ENCODE results near the gene CTSW. TPM values are rescaled to one million over a fixed set of nuclear protein-coding genes. Genes with fewer than 3 reads are reported as not detected.

Gene CTSW
- total and polyA plus RNA-seq, 9 donors, result 0.48 to 2.3 (median 0.75) TPM

DNA sequence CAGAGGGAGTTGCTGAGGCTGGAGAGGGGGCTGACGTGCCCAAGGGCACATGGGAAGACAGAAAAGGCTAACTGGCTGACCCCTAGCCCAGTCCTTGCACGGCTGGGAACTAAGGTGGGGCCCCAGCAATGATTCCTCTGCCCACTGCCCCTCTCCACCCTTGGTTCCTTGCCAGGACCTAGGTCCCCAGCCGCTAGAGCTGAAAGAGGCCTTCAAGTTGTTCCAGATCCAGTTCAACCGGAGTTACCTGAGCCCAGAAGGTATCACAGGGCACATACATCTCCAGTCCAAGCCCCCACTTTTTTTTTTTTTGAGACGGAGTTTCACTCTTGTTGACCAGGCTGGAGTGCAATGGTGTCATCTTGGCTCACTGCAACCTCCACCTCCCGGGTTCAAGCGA, 390 bp downstream of the CTSW start:
- Histone ChIP-seq H3K9me3 (replicated peaks; ENCODE audit: control insufficient read depth, low read depth, low read length) (no peaks in the 10 kb centered on the region), H3K27ac (ENCODE audit: low read length) (no peak overlapping the region), H3K4me1 (ENCODE audit: control insufficient read depth, insufficient read depth, low read length) (peaks cover 6% of the 10 kb centered on the region), H3K4me3 (ENCODE audit: low read length) (no peak overlapping the region), H3K36me3 (ENCODE audit: control insufficient read depth, insufficient read depth, low read length) (peaks cover 29% of the 10 kb centered on the region), H3K27me3 (ENCODE audit: control insufficient read depth, insufficient read depth, low read length) (no peaks in the 10 kb centered on the region)
- 72% methylated on average over 6 of the region's 7 CpGs for WGBS (ENCODE audit: insufficient coverage)
- no peak for DNase-seq

DNA sequence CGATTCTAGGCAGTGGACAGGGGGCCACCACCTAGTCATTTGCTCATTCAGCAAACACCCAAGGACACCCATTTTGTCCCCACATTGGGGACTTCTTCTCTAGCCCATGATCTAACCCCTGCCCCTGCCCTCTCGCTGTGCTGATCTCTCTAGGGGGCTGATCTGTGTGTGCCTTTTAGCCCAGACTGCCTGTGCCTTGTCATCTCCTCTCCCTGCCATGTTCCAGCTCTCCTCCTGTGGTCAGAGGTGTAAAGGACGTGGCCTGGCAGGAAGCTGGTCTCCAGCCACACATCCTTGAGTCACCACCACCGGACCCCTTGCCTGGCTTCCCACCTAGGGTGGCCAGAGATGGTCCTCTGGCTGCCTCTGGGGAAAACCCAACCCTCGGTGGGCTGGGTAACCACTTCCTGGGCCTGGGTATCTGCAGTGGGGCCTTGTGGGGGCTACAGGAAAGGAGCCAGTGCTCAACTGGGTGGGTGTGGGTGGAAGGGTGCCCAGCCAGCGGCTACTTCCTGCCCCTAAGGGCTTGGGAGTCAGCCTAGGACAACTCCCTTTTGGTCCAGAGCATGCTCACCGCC, 1.3 kb downstream of the CTSW start:
- Histone ChIP-seq H3K27me3 (ENCODE audit: control insufficient read depth, insufficient read depth, low read length) (no peaks in the 10 kb centered on the region), H3K27ac (ENCODE audit: low read length) (no peak overlapping the region), H3K4me1 (ENCODE audit: control insufficient read depth, insufficient read depth, low read length) (peaks cover 6% of the 10 kb centered on the region), H3K36me3 (ENCODE audit: control insufficient read depth, insufficient read depth, low read length) (peaks cover 38% of the 10 kb centered on the region), H3K9me3 (replicated peaks; ENCODE audit: control insufficient read depth, low read depth, low read length) (no peaks in the 10 kb centered on the region), H3K4me3 (ENCODE audit: low read length) (no peak overlapping the region)
- no peak for DNase-seq
- WGBS (ENCODE audit: insufficient coverage), result 81% methylated on average over 4 of the region's 7 CpGs

DNA sequence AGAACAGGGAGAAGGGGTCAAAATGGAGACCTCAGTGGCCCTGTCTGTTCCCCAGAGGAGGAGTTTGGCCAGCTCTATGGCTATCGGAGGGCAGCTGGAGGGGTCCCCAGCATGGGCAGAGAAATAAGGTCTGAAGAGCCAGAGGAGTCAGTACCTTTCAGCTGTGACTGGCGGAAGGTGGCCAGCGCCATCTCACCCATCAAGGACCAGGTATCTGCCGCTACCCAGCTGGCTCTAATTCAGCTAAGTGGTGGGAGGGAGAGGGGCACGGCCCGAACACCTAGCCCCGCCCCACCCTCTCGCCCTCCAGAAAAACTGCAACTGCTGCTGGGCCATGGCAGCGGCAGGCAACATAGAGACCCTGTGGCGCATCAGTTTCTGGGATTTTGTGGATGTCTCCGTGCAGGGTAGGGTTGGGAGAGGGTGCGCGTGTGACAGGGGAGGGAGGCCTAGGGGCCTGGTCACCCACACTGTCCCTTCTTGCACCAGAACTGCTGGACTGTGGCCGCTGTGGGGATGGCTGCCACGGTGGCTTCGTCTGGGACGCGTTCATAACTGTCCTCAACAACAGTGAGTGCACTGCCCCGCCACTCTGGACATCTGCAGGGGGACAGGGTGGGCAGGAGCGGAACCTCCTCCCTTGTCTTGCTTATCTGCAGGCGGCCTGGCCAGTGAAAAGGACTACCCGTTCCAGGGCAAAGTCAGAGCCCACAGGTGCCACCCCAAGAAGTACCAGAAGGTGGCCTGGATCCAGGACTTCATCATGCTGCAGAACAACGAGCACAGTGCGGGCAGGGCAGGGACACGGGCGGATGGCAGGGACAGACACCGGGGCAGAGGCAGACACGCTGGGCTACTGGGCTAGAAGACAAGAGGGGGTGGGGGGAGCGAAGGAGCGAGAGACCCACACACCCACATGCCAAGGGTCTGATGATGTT, 2.8 kb downstream of the CTSW start:
- H3K4me1 ChIP-seq (ENCODE audit: control insufficient read depth, insufficient read depth, low read length), result peaks cover 8% of the 10 kb centered on the region
- DNase-seq, result no peak
- peaks cover 48% of the 10 kb centered on the region for H3K36me3 ChIP-seq (ENCODE audit: control insufficient read depth, insufficient read depth, low read length)
- H3K9me3 ChIP-seq (replicated peaks; ENCODE audit: control insufficient read depth, low read depth, low read length), result no peaks in the 10 kb centered on the region
- no peak overlapping the region for H3K27ac ChIP-seq (ENCODE audit: low read length)
- H3K27me3 ChIP-seq (ENCODE audit: control insufficient read depth, insufficient read depth, low read length), result no peaks in the 10 kb centered on the region
- WGBS (ENCODE audit: insufficient coverage), result 93% methylated on average over 20 of the region's 30 CpGs
- no peak overlapping the region for H3K4me3 ChIP-seq (ENCODE audit: low read length)

DNA sequence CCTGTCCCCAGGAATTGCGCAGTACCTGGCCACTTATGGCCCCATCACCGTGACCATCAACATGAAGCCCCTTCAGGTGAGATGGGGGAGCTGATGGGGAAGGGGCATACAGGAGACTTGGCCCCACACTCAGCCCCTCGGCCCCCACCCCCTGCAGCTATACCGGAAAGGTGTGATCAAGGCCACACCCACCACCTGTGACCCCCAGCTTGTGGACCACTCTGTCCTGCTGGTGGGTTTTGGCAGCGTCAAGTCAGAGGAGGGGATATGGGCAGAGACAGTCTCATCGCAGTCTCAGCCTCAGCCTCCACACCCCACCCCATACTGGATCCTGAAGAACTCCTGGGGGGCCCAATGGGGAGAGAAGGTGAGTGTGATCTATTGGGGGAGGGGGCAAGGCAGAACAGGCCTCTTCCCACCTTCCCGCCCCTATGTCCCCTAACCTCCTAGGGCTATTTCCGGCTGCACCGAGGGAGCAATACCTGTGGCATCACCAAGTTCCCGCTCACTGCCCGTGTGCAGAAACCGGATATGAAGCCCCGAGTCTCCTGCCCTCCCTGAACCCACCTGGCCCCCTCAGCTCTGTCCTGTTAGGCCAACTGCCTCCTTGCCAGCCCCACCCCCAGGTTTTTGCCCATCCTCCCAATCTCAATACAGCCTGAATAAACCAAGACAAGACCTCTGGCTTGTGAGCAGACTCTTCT, 3.6 kb downstream of the CTSW start:
- H3K36me3 ChIP-seq (ENCODE audit: control insufficient read depth, insufficient read depth, low read length), result peaks cover 48% of the 10 kb centered on the region
- no peaks in the 10 kb centered on the region for H3K27me3 ChIP-seq (ENCODE audit: control insufficient read depth, insufficient read depth, low read length)
- peaks cover 14% of the 10 kb centered on the region for H3K4me1 ChIP-seq (ENCODE audit: control insufficient read depth, insufficient read depth, low read length)
- no peak overlapping the region for H3K4me3 ChIP-seq (ENCODE audit: low read length)
- H3K9me3 ChIP-seq (replicated peaks; ENCODE audit: control insufficient read depth, low read depth, low read length), result no peaks in the 10 kb centered on the region
- H3K27ac ChIP-seq (ENCODE audit: low read length), result no peak overlapping the region
- DNase-seq, result peak; percentile 10
- WGBS (ENCODE audit: insufficient coverage), result 85% methylated on average over 7 of the region's 13 CpGs

DNA sequence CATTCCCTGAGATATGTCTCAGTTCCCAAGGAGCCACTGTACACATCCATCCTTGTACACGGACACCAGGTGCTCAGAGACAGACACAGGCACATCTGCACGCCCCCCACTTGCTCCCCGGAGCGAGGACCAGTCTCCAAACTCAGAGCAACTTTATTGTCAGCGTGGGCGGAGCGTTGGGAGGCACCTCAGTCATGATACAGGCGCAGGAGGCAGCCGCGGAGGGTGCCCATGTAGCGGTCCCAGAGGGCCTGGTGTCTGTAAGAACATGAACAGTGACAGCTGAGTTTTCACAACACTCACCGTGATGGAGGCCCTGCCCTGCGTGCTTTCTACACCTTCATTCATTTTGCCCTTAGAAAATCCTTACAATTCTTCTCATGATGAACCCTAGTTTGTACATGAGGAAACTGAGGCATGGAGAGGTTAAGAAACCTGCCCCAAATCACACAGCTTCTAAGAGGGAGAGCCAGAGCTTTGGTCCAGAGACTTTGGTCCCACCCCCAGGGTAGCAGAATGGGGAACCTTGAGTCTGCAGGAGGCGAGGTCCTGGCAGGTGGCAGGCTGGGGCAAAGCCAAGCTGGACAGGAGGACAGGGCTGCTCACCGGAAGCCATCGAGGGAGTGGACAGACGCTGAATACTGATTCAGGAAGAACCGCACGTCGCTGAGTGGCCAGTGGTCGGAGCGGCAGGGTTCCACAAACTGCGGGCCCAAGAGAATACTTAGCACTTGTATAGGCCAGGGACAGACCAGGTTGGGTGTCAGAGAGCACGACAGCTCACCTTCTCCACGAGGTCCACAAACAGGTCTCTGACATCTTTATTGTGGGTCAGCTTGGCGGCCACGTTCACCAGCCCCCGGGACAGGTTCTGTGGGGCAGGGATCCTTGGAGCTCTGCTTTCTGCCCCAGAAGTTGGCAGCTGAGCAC, 4.4 kb downstream of the CTSW start:
- DNase-seq, result no peak
- no peaks in the 10 kb centered on the region for H3K27me3 ChIP-seq (ENCODE audit: control insufficient read depth, insufficient read depth, low read length)
- H3K9me3 ChIP-seq (replicated peaks; ENCODE audit: control insufficient read depth, low read depth, low read length), result no peaks in the 10 kb centered on the region
- H3K36me3 ChIP-seq (ENCODE audit: control insufficient read depth, insufficient read depth, low read length), result peaks cover 48% of the 10 kb centered on the region
- no peak overlapping the region for H3K4me3 ChIP-seq (ENCODE audit: low read length)
- H3K27ac ChIP-seq (ENCODE audit: low read length), result no peak overlapping the region
- H3K4me1 ChIP-seq (ENCODE audit: control insufficient read depth, insufficient read depth, low read length), result peaks cover 19% of the 10 kb centered on the region
- 84% methylated on average over 22 of the region's 28 CpGs for WGBS (ENCODE audit: insufficient coverage)

DNA sequence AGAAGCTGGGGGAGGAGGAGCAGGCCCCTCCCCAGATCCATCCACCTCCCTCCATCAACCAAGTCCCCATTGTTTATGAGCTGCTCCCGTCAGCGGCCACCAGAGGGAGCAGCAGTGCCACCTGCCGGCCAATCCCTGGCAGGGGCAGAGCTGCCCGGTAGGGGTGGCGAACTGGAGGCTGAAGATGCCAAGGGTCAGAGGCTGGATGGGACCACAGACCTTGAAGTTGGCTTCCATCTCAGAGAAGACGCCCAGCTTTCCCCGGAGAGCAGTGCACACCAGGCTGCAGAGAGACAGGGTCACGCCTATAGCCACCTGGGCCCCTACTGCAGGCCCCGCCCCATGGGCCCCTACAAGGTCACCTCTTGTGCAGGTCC, 5.1 kb downstream of the CTSW start:
- WGBS (ENCODE audit: insufficient coverage), result 24% methylated on average over 6 of the region's 9 CpGs
- H3K36me3 ChIP-seq (ENCODE audit: control insufficient read depth, insufficient read depth, low read length), result peaks cover 48% of the 10 kb centered on the region
- H3K27ac ChIP-seq (ENCODE audit: low read length), result no peak overlapping the region
- peaks cover 26% of the 10 kb centered on the region for H3K4me1 ChIP-seq (ENCODE audit: control insufficient read depth, insufficient read depth, low read length)
- H3K27me3 ChIP-seq (ENCODE audit: control insufficient read depth, insufficient read depth, low read length), result no peaks in the 10 kb centered on the region
- DNase-seq, result peak; percentile 74
- H3K4me3 ChIP-seq (ENCODE audit: low read length), result no peak overlapping the region
- H3K9me3 ChIP-seq (replicated peaks; ENCODE audit: control insufficient read depth, low read depth, low read length), result no peaks in the 10 kb centered on the region

DNA sequence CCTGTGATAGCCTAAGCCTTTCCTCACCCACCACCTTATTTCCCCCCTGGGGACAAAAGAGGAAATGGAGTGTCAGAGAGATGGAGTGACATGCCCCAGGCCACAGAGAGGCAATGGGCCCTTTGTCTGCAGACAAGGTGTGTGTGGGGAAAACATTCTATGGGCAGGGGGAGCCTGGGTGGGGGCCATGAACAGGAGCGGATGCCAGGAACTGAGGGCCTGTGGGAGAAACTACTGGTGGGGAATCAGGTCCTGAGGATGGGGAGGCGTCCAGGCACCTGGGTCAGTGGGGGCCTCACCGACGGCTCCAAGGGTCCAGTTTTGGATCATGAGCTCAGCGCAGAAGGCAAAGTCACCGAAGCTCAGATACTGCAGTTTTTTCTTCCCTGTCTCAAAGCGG, 5.6 kb downstream of the CTSW start:
- Histone ChIP-seq H3K27ac (ENCODE audit: low read length) (no peak overlapping the region), H3K36me3 (ENCODE audit: control insufficient read depth, insufficient read depth, low read length) (peaks cover 48% of the 10 kb centered on the region), H3K27me3 (ENCODE audit: control insufficient read depth, insufficient read depth, low read length) (no peaks in the 10 kb centered on the region), H3K9me3 (replicated peaks; ENCODE audit: control insufficient read depth, low read depth, low read length) (no peaks in the 10 kb centered on the region), H3K4me1 (ENCODE audit: control insufficient read depth, insufficient read depth, low read length) (peaks cover 31% of the 10 kb centered on the region), H3K4me3 (ENCODE audit: low read length) (no peak overlapping the region)
- no peak for DNase-seq
- 87% methylated on average over 7 of the region's 7 CpGs for WGBS (ENCODE audit: insufficient coverage)

DNA sequence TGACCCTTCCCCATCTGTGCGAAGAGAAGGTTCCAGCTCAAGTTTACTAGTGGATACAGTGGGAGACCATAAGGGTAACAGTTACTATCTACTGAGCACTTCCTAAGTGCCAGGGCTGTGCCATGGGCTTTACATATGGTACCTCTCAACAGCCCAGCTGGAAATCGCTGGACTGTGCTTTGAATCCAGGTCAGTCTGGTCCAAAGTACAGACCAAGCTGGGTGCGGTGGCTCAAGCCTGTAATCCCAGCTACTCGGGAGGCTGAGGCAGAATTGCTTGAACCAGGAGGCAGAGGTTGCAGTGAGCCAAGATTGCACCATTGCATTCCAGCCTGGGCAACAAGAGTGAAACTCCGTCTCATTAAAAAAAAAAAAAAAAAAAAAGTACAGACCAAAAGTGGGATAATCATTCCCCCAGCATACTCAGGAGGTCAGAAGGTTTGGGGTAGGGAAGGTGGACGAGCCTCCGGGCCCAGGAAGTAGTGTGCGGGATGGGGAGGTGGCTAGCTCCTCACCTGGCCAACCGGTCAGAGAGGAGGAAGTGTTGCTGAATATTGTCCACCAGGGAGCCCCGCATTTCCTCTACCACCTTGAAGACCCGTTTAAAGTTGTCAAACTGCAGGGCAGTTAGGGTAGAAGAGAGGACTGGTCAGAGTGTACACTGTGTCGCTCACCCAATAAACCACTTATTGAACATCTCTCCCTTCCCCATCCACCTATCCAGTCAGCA, 6.3 kb downstream of the CTSW start:
- Histone ChIP-seq H3K9me3 (replicated peaks; ENCODE audit: control insufficient read depth, low read depth, low read length) (no peaks in the 10 kb centered on the region), H3K27me3 (ENCODE audit: control insufficient read depth, insufficient read depth, low read length) (no peaks in the 10 kb centered on the region), H3K27ac (ENCODE audit: low read length) (no peak overlapping the region), H3K4me3 (ENCODE audit: low read length) (no peak overlapping the region), H3K4me1 (ENCODE audit: control insufficient read depth, insufficient read depth, low read length) (peaks cover 32% of the 10 kb centered on the region), H3K36me3 (ENCODE audit: control insufficient read depth, insufficient read depth, low read length) (peaks cover 48% of the 10 kb centered on the region)
- no peak for DNase-seq
- 94% methylated on average over 7 of the region's 12 CpGs for WGBS (ENCODE audit: insufficient coverage)
